Measurements from ENCODE around the gene HSP90B1. TPM values are rescaled to one million over a fixed set of nuclear protein-coding genes. Genes with fewer than 3 reads are reported as not detected.

The HSP90B1 gene
- total RNA-seq, 4 donors from 2014 or later, result 236 to 475 (median 401) TPM

DNA sequence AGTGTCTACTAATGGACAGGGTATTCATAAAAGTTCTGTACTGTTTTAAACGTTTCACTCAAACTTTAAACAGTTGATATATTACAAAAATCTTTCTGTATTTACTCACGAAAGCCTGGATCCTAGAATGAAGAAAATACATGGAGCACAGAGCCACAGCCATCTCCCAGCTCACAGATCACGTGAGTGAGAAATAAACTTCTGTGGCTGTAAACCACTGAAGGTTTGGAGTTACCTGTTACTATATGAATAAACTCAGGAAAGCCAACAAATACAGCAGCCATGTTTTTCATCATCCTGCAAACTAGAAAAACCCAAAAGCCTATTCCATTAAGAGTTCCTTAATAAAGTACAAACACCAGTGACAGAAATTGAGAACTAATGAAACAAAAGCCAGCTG lies 34.6 kb downstream of the HSP90B1 start:
- intact Hi-C loops (cut with DNase I; ENCODE audit: low total_unique reads), result loop anchor here (5.0 kb wide), 1 partner anchor 92 kb away; no protein-coding TSS in a partner anchor
- Histone ChIP-seq H3K4me1 (peaks cover 0 to 4% of the 10 kb centered on the region in 2 donors), H3K27ac (peak overlapping the region; percentile 90 to 95)

DNA sequence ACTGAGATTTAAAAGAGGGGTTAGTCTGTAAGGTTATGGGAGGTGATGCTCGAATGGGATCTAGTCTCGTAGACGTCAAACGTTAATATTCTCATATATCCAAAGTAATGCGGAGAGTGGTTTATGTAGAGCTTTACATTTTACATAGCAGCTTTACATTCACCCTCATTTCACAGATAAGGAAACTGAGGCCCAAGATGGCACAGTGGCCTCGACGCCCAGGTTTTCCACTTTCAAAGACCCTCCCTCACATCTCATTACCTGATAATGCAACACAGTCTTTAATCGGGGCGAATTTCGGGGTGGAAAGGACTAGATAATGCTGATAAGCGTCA lies 35.0 kb downstream of the HSP90B1 start:
- peaks cover 0 to 4% of the 10 kb centered on the region in 2 donors for H3K4me1 ChIP-seq
- no peak for DNase-seq
- H3K4me3 ChIP-seq, result peak overlapping the region; percentile 92 to 99
- TF ChIP-seq POLR2A (IDR thresholded peaks at IDR 0.05), result no peak
- TF ChIP-seq, protein P1, sequence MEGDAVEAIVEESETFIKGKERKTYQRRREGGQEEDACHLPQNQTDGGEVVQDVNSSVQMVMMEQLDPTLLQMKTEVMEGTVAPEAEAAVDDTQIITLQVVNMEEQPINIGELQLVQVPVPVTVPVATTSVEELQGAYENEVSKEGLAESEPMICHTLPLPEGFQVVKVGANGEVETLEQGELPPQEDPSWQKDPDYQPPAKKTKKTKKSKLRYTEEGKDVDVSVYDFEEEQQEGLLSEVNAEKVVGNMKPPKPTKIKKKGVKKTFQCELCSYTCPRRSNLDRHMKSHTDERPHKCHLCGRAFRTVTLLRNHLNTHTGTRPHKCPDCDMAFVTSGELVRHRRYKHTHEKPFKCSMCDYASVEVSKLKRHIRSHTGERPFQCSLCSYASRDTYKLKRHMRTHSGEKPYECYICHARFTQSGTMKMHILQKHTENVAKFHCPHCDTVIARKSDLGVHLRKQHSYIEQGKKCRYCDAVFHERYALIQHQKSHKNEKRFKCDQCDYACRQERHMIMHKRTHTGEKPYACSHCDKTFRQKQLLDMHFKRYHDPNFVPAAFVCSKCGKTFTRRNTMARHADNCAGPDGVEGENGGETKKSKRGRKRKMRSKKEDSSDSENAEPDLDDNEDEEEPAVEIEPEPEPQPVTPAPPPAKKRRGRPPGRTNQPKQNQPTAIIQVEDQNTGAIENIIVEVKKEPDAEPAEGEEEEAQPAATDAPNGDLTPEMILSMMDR (IDR thresholded peaks at IDR 0.05), result no peak
- intact Hi-C loops (cut with DNase I; ENCODE audit: low total_unique reads), result loop anchor here (5.0 kb wide), 1 partner anchor 92 kb away; no protein-coding TSS in a partner anchor
- H3K36me3 ChIP-seq, result no peaks in the 10 kb centered on the region
- peak overlapping the region; percentile 90 to 95 for H3K27ac ChIP-seq
- no peaks in the 10 kb centered on the region for H3K9me3 ChIP-seq
- H3K27me3 ChIP-seq, result no peaks in the 10 kb centered on the region

More for the DNA sequence above, 34.6 kb downstream of the HSP90B1 start:
- no peak for DNase-seq
- Histone ChIP-seq H3K36me3 (no peaks in the 10 kb centered on the region), H3K4me3 (peak overlapping the region; percentile 92 to 99), H3K9me3 (no peaks in the 10 kb centered on the region), H3K27me3 (no peaks in the 10 kb centered on the region)
- TF ChIP-seq, protein P1 (IDR thresholded peaks at IDR 0.05), result no peak
- no peak for TF ChIP-seq POLR2A (IDR thresholded peaks at IDR 0.05)

DNA sequence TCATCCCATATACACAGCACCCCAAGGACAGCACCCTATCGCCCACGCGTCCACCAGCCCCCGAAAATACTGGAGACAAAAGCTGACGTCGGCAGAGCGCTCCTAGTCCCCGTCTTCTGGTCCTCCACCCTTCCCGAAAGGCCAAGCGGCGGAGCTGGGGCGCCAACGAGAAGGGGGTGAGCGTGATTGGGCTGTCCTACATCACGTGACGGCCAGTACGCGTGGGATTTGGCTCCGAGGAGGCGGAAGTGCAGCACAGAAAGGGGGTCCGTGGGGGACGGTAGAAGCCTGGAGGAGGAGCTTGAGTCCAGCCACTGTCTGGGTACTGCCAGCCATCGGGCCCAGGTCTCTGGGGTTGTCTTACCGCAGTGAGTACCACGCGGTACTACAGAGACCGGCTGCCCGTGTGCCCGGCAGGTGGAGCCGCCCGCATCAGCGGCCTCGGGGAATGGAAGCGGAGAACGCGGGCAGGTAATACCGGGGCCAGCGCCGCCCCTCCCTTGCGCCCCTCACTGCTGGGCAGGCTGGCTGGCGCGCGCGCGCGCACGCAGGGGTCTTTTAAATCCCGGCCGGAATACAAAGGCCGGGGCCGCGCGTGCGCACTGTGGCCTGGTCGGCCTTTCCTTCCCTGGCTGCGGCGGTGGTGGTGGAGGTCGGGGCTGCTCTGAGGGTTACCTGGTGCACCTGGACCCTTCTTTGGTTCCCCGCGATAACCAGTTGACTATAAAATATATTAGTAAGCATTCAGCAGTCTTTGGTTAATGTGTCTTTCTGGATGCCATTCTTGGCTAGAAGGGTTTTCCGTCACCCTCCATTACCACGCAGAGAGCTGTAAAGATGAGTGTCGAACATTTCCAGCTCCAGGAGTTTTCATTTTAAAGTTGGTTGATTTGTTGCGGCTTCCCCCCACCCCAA lies 35.6 kb downstream of the HSP90B1 start, which contains the start of gene TDG:
Gene TDG (plus strand): TSS at position 283 of the 915 bp plus-strand sequence. CDS start 166 bp downstream, at position 449.
- Histone ChIP-seq H3K27ac (peak within 1 kb of the TSS; percentile 90 to 95), H3K36me3 (no peaks in the 10 kb centered on the region), H3K9me3 (no peaks in the 10 kb centered on the region), H3K27me3 (no peaks in the 10 kb centered on the region), H3K4me1 (peaks cover 0 to 4% of the 10 kb centered on the region in 2 donors), H3K4me3 (peak within 1 kb of the TSS; percentile 92 to 99)
- intact Hi-C loops (cut with DNase I; ENCODE audit: low total_unique reads), result loop anchor here (5.0 kb wide), 1 partner anchor 91 kb away; no protein-coding TSS in a partner anchor
- TF ChIP-seq, protein P1 (IDR thresholded peaks at IDR 0.05), result peak; percentile 16 to 24 (median 18)
- peak; percentile 86 to 88 for TF ChIP-seq POLR2A (IDR thresholded peaks at IDR 0.05)
- DNase-seq, result peak; percentile 98

DNA sequence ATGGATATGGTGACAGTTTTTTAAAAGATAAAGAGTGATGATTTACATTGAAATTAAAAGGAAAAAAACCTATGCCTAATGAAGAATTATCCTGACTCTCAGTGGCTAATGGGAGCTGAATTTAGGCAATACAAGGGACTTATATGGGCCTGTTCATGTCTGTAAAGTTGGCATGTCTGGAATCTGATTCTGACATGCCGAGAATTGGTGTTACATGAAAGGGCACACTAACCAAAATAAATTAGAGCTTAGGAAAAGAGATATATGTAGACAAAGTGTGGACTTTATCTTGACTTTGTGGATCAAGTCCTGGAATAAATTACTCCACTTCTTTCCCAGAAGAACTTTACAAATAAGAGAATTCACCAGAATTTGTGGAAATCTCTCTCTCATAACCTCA lies 36.5 kb downstream of the HSP90B1 start:
- H3K36me3 ChIP-seq, result no peaks in the 10 kb centered on the region
- TF ChIP-seq POLR2A (IDR thresholded peaks at IDR 0.05), result no peak
- TF ChIP-seq, protein P1 (IDR thresholded peaks at IDR 0.05), result no peak
- H3K9me3 ChIP-seq, result no peaks in the 10 kb centered on the region
- H3K27me3 ChIP-seq, result no peaks in the 10 kb centered on the region
- intact Hi-C loops (cut with DNase I; ENCODE audit: low total_unique reads), result loop anchor here (5.0 kb wide), 1 partner anchor 91 kb away; no protein-coding TSS in a partner anchor
- H3K27ac ChIP-seq, result peak overlapping the region; percentile 90 to 95
- no peak for DNase-seq
- H3K4me3 ChIP-seq, result peak overlapping the region; percentile 92 to 99
- peaks cover 3 to 4% of the 10 kb centered on the region in 2 donors for H3K4me1 ChIP-seq

DNA sequence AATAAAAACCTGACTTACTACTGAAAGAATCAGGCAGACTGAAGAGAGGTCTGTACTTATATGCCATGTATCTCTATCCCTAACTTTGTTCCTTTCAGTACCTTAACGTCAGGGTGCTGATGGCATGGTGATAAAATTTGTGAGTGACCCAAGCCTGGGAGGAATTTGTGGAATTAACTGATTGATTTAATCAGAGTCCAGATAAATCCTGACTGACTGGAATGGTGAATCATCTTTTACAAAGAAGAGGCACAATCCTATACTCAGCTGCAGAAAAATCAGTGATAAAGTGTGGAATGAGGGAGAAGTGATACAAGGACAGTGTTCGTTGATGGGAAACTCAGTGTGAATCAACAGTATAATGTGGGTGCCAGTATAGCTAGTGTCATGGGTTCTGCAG lies 39.2 kb downstream of the HSP90B1 start:
- no peak for TF ChIP-seq POLR2A (IDR thresholded peaks at IDR 0.05)
- TF ChIP-seq, protein P1 (IDR thresholded peaks at IDR 0.05), result no peak
- H3K27ac ChIP-seq, result no peak overlapping the region
- no peaks in the 10 kb centered on the region for H3K9me3 ChIP-seq
- H3K27me3 ChIP-seq, result no peaks in the 10 kb centered on the region
- no peak for DNase-seq
- no peaks in the 10 kb centered on the region for H3K36me3 ChIP-seq
- H3K4me3 ChIP-seq, result no peak overlapping the region
- peaks cover 4 to 5% of the 10 kb centered on the region in 2 donors for H3K4me1 ChIP-seq
- intact Hi-C loops (cut with DNase I; ENCODE audit: low total_unique reads), result loop anchor here (5.0 kb wide), 1 partner anchor 88 kb away; no protein-coding TSS in a partner anchor

All from uterus (tissue), 4 donors.